H7 (cell line): ENCODE data around the gene FCSK. TPM values are rescaled to one million over a fixed set of nuclear protein-coding genes. Genes with fewer than 3 reads are reported as not detected.
"Not testable (repeated sequence)": the region's sequence is repeated elsewhere in the genome, so short reads cannot be mapped to it uniquely, and the experiment has no call there.

Source experiments
- DNase-seq: peaks from one replicate; pipeline ENCODE4 v3.0.0; 2012
- H3K27me3 ChIP-seq: 2 replicates; pipeline ENCODE4 v1.6.0; 2011; ENCODE audit warnings: mild to moderate bottlenecking, low read length; ENCODE audit not compliant: control insufficient read depth, insufficient read depth
- H3K36me3 ChIP-seq: replicated peaks from 2 replicates; pipeline ENCODE4 v1.5.1; 2011; ENCODE audit warnings: low read length; ENCODE audit not compliant: control insufficient read depth, insufficient read depth
- H3K4me3 ChIP-seq: 2 replicates; pipeline ENCODE4 v1.5.1; 2011; ENCODE audit warnings: low read depth, mild to moderate bottlenecking, control low read depth, low read length, moderate library complexity; ENCODE audit not compliant: insufficient read depth
- total RNA-seq: library from RNA; depleted of rRNA; stranded (reverse); fragments of >200 nt; shearing (Covaris generic); gene quantifications from 2 replicates; pipeline ENCODE4 v1.2.3, GENCODE V29; 2014

The FCSK gene
- total RNA-seq, 1 experiment from 2014 or later, result 11.2 TPM

DNA sequence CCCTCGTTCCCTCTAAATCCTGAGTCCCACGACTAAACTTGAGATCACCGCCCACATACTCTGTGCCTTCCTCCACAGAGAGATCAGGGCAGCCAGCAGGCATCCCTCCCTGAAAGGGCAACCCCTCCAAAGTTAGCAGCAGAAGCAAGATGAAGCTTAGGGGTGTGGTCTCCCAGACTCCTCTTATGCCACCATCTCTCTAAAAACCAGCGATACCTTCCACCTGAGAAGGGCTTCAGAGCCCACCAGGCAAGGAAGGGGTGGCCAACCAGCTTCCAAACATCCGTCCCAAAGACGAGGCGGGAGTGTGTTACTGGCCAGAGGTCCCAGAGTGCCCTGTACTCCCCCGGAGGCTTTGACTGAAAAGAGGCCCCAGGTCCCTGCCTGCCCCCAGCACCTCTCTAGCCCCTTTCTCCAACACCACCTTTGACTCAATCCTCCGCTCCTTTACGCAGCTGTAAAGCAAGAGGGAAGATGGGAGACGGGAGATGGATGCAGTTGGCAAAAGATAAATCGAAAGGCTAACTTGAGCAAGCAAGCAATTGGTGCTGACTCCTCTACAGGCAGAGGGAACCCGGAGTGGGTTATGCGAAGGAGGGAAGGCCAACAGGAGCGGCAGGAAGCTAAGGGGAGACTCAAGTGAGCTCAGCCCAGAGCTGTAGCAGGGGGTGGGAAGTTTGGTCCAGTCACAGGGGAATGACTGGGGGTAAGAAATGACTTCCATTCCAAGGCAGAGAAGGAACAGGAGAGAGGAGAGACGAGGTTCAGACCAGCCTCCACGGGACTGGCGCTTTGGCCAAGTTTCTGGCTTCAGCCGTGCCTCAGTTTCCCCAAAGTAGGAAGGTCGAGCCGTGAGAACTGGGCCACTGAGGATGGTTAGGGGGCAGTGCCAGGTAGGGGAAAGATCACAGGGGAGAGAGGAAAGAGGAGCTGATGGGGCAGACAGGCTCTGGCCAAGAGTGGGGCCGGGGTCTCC lies 16.5 kb upstream of the FCSK start:
- no peaks in the 10 kb centered on the region for H3K27me3 ChIP-seq
- H3K4me3 ChIP-seq, result peak overlapping the region; percentile 63
- peak; percentile 51 for DNase-seq
- peaks cover 6% of the 10 kb centered on the region for H3K36me3 ChIP-seq

GRCh38 chr16:70438585-70438968 lies 15.8 kb upstream of the FCSK start:
- H3K27me3 ChIP-seq, result no peaks in the 10 kb centered on the region
- H3K4me3 ChIP-seq, result peak overlapping the region; percentile 63
- DNase-seq, result no peak
- H3K36me3 ChIP-seq, result peaks cover 6% of the 10 kb centered on the region

DNA sequence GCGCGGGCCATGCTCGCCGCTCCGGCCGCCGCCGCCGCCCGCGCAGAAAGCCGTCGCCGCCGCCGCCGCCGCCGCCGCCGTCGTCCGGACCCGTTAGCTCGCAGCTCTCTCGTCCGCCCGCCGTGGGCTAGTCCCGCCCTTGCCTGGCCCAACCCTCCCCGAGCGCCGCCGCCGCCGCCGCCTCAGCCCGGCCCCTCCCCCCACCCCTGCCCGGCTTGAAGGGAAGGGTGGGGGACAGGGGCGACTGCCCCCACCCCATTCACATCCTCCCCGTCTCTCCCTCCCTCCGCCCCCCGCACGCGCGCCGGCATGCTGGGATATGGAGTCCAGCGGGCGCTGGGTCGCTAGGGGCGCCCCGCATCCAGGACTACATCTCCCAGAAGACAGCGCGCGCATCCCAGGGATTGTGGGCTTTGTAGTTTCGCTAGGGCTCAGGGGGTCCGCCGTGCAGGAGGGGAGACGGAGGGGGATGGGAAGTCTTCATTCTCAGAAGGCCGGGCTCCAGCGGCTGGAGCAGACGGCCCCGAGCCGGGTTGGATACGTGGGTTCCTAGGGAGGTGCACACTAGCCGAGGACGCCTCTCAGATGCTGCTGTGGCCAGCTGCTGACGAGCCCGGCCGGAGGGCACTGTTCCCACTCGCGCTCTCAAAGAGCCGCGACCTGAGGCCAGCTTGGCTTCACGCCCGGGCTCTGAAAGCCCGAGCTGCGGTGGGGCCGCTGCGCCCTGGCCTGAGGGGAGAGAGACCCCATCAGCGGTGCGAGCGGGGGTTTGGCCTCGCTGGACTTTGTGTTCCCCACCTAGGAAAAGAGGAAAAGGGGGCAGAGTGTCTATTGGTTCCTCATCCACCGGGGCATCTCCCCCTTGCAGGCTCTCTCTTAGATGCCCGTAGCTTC lies 15.2 kb upstream of the FCSK start, which contains the start of gene ST3GAL2:
TSS of gene ST3GAL2 (minus strand) at position 132 of the 894 bp plus-strand sequence. CDS start 40,570 bp downstream, outside the sequence.
- Histone ChIP-seq H3K27me3 (no peaks in the 10 kb centered on the region), H3K36me3 (peaks cover 6% of the 10 kb centered on the region), H3K4me3 (peak within 1 kb of the TSS; percentile 75)
- DNase-seq, result peak; percentile 99

GRCh38 chr16:70440009-70440692 lies 14.2 kb upstream of the FCSK start:
- Histone ChIP-seq H3K27me3 (no peaks in the 10 kb centered on the region), H3K4me3 (no peak overlapping the region; the same call in 1 of the 2 replicates), H3K36me3 (no peaks in the 10 kb centered on the region)
- peak; percentile 27 for DNase-seq

- DNase-seq, result no peak
Measured at GRCh38 chr16:70441406-70441990, 12.9 kb upstream of the FCSK start.

GRCh38 chr16:70442344-70442743 lies 12.1 kb upstream of the FCSK start:
- Histone ChIP-seq H3K36me3 (no peaks in the 10 kb centered on the region), H3K27me3 (no peaks in the 10 kb centered on the region), H3K4me3 (no peak overlapping the region)
- no peak for DNase-seq

More at GRCh38 chr16:70441406-70441990, 12.9 kb upstream of the FCSK start:
- Histone ChIP-seq H3K4me3 (no peak overlapping the region), H3K27me3 (no peaks in the 10 kb centered on the region), H3K36me3 (no peaks in the 10 kb centered on the region)

DNA sequence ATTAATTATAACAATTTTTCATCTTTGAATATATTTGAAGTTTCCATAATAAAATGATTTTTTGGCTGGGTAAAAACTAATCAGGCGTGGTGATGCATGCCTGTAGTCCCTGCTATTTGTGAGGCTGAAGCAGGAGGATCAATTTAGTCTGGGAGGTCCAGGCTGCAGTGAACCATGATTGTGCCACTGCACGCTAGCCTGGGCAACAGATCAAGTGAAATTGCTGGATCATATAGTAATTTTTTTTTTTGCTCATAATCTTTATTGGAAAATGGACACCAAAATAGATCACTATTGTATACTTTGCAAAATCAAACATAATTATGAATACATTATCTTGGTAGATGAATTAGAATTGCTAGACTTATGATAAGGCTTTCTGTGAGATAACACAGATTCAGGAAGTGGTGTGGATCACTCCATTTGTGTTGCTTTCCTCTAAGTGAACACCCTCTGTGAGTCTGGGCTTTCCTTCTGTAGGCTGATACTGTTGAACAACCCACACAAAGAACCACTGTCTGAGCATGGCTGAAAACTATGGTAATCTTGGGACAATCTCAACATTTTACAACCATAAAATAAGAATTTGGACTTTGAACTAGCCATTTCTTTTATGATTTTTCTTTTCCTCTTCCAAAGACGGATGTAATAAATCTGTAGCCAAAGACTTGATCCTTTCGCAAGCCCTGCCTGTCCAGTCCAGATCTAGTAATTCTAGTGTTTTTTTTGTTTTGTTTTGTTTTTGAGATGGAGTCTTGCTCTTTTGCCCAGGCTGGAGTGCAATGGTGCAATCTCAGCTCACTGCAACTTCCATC lies 9.9 kb upstream of the FCSK start:
- Histone ChIP-seq H3K27me3 (no peaks in the 10 kb centered on the region), H3K36me3 (no peaks in the 10 kb centered on the region), H3K4me3 (no peak overlapping the region)
- DNase-seq, result no peak

DNA sequence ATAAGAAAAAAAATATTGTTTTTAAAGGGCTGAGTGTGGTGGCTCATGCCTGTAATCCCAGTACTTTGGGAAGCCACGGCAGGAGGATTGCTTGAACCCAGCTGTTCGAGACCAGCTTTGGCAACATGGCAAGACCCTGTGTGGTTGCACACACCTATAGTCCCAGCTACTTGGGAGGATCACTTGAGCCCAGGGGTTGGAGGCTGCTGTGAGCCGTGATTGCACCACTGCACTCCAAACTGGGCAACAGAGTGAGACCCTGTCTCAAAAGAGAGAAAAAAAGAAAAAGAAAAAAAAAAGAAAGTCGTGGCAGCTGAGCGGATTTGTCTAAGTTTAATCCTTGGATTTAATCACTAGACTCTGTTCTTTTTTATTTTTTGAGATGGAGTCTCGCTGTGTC lies 6.3 kb upstream of the FCSK start:
- no peaks in the 10 kb centered on the region for H3K36me3 ChIP-seq
- no peaks in the 10 kb centered on the region for H3K27me3 ChIP-seq
- no peak for DNase-seq
- no peak overlapping the region for H3K4me3 ChIP-seq

DNA sequence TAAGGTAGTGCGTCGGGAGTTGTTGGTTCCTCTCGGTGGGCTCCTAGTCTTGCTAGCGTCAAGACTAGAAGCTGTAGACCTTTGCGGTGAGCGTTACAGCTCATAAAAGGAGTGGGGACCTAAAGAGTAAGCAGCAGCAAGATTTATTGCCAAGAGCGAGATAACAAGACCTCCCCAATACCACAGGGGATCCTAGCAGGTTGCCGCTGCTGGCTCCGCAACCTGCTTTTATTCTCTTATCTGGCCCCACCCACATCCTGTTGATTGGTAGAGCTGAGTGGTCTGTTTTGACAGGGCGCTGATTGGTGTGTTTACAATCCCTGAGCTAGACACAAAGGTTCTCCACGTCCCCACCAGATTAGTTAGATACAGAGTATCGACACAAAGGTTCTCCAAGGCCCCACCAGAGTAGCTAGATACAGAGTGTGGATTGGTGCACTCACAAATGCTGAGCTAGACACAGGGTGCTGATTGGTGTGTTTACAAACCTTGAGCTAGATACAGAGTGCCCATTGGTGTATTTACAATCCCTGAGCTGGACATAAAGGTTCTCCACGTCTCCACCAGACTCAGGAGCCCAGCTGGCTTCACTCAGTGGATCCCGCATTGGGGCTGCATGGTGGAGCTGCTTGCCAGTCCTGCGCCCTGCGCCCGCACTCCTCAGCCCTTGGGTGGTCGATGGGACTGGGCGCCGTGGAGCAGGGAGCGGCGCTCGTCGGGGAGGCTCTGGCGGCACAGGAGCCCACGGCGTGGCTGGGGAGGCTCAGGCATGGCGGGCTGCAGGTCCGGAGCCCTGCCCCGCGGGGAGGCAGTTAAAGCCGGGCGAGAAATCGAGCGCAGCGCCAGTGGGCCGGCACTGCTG lies 4.0 kb upstream of the FCSK start:
- DNase-seq, H3K4me3 ChIP-seq: not testable (repeated sequence)

GRCh38 chr16:70451004-70451340 lies 3.4 kb upstream of the FCSK start:
- H3K27me3 ChIP-seq, H3K4me3 ChIP-seq, DNase-seq, H3K36me3 ChIP-seq: not testable (repeated sequence)

More for the DNA sequence above, 4.0 kb upstream of the FCSK start:
- not testable (repeated sequence) for H3K36me3 ChIP-seq, H3K27me3 ChIP-seq

DNA sequence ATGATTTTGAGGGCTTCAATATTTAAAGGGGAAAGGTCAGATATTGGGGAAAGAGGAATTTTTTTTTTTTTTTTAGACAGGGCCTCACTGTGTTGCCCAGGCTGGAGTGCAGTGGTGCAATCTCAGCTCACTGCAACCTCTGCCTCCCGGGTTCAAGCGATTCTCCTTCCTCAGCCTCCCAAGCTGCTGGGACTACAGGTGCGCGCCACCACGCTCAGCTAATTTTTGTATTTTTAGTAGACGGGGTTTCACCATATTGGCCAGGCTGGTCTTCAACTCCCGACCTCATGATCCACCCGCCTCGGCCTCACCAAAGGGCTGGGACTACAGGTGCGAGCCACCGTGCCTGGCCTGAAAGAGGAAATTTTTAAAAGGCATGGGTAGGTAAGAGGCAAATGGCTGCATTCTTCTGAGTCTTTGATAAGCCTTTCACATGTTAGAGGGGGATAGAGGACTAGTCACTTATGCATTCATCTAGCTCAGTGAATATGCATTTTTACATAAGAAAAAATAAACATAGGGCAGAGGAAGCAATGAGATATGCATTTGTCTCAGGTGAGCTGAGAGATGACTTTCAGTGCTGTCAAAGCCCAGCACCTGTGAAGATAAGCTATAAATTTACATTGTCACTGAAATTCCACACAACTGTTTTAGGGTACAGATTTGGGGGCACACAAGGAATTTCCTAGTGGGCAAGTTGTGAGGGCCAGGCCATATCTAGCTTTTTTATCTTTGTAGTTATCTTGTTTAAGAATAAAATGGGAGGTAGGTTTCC lies 1.1 kb upstream of the FCSK start:
- no peaks in the 10 kb centered on the region for H3K27me3 ChIP-seq
- DNase-seq, result no peak
- H3K4me3 ChIP-seq, result peak overlapping the region; percentile 83
- H3K36me3 ChIP-seq, result no peaks in the 10 kb centered on the region

DNA sequence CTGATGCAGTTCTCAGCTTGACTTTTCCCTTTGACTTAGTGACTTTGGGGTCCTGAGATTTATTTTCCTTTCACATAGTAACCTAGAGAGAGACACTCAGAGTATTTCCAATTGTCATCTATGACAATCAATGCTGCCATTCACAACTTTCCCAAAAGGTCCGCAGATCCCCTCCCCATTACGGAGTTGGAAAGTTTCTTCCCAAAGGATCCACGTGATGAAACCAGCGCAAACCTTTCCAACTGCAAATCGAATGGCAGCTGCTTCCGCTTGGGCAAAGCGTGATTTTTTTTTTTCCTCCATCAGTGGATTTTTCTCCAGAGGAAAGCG lies 538 bp upstream of the FCSK start:
- DNase-seq, result peak; percentile 81
- peak overlapping the region; percentile 83 for H3K4me3 ChIP-seq
- no peaks in the 10 kb centered on the region for H3K27me3 ChIP-seq
- H3K36me3 ChIP-seq, result no peaks in the 10 kb centered on the region
